Right lung (tissue), 10 donors: Measurements from ENCODE around the gene OR8B8. TPM values are rescaled to one million over a fixed set of nuclear protein-coding genes. Genes with fewer than 3 reads are reported as not detected.
A peak's percentile ranks its signal among the peaks of the same experiment; 100 is the strongest.
"Not testable (repeated sequence)": the region's sequence is repeated elsewhere in the genome, so short reads cannot be mapped to it uniquely, and the experiment has no call there.

Source experiments
- DNase-seq, 2 donors: peaks; one replicate each; pipeline ENCODE4 v3.0.0-alpha.2; 2013
- long read RNA-seq, 8 donors: transcript quantifications; one replicate each; lab custom pipeline, GENCODE V29; 2026
- polyA plus RNA-seq, 5 donors: library from polyadenylated mRNA; unstranded; fragments of 120-200 nt; gene quantifications; one replicate each; pipeline versions ENCODE4 v1.2.1 to v1.2.3, GENCODE V29; 2013; ENCODE audit warnings: inconsistent platforms in 1 of 5, low replicate concordance in 1 of 5; ENCODE audit not compliant: insufficient read length in 5 of 5, insufficient read depth in 1 of 5

OR8B8 gene
- not detected for polyA plus RNA-seq
- long read RNA-seq, donor 1, result 0 reads
- long read RNA-seq, donor 2, result 0 reads
- long read RNA-seq, donor 3, result 0 reads
- long read RNA-seq, donor 4, result 0 reads
- long read RNA-seq, donor 5, result 0 reads
- long read RNA-seq, donor 6, result 0 reads
- long read RNA-seq, donor 7, result 0 reads
- long read RNA-seq, donor 8, result 0 reads

DNA sequence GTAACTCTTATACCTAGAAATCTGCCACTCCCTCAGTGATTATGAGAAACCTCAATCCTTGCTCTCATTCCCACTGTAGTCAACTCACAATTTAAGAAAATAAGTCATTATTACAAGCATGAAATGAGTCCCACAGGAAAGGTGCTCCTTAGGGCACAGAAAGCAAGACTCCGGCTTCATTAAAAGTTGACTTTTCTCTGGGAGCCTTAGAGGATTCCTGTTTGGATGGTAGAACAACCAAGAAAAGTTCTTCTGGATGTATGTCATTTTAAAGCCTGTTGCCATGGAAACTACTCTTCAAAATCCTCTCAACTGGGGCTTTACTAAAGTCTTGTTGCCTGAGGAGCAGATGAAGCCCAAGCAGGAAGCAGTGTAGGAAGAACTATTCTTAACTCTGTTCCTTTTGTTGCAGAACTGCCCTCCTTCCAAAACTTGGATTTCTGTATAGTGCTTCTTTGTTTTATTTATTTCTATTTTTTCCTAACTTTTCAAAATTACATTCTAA lies at the start of gene OR8B8:
Gene OR8B8, minus strand, starts transcription at position 51 of the 505 bp plus-strand sequence. CDS start 4,611 bp downstream, outside the sequence.
- no peak for DNase-seq

DNA sequence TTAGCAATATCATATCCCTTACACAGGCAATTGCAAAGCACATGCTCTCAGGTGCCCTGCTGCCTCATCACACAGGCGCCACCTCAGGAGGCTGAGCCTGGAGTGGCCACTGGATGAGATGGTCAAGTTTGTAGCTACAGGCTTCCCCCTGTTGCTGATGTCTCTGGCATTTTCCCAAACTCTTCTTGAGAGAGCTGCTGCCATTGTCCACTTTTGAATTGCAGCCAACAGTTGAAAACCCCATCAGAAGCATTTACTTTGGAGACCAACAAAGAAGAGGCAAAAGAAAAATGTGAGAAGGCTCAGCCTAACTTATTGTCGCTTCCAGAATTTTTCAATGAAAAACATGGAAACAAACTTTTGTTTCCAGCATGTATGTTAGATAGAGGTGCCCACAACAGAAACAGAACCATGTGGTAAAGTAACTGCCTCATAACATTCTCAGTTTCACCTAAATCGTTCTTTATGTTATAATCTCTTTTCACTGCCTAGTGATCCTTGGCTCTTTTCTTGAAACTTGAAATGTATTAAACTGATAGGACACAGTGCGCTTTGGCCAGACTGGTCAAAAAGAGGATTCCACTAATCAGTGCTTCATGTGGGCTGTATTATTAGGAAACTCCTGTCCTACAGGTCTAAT lies 47.6 kb upstream of the OR8B8 start:
- no peak for DNase-seq

- no peak for DNase-seq
Measured at GRCh38 chr11:124483422-124483821, 37.9 kb upstream of the OR8B8 start.

DNA sequence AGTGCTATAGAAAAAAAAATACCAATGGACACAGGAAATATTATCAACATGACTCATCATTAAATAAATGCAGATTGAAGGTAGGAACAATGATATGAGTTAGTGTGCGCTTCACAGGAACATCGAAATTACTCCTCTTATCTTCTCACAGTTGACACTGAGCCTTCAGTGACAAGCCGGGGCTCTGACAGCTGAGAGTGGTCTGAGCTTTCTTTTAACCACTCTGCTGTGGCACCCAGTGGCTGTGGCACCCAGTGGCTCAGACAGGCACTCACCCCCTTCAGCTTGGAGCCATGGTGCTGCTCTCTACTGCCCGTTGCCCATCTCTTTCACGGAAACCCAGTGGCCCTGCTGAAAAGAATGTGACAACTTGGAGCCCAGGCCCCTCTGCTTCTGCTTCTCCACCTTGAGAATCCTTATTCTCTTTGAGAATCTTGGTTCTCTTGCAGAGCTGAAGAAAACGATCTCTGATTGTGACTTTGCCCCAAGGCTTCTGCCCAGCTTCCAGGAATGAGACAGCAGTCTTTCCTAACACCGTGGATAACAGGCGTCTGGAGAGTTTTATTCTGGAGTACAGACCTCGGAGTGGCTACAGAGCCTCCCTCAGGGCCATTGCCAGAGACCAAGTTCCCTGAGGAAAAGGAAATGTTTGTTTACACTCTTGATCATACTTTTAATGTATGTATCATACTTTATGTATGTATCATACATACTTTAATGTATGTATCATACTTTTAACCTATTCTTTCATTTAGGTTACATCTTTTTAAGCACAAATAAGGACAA lies 37.1 kb upstream of the OR8B8 start:
- DNase-seq, result no peak

DNA sequence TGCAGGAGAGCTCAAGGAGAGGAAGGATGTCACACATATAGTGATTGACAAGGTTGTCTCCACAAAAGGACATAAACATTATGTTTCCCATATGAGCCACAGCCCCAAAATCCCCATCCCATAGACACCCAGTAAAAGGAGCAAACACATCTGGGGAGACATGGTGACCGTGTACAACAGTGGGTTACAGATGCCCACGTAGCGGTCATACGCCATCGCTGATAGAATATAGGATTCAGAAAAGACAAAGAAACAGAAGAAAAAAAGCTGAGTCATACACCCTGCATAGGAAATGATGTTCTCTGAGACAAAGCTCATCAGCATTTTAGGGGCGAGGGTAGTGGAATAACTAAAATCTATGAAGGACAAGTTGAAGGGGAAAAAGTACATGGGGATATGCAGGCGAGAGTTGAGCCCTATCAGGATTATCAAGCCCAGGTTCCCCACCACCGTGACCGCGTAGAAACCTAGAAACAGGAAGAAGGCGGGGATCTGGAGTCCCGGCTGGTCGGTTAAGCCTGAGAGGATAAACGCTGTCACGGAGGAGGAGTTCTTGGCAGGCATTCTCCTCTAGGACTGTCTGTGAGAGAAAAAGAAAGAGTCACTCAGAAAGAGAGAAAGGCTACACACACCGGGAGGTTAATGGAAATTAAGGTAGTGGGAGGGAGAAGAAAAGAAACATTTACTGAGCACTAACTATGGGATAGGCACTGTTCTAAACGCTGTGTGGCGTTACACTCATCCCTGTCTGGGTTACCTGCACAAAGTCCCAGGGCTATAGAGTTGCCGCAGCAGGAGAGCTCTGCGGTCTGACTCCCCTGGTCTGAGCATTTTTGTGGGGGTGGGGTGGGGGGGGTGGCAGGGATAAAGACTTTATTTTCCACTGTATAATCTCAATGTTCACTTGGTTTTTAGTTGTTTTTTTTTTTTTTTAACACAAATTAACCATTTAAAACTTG lies 36.1 kb upstream of the OR8B8 start:
- peak in 1 of 2 donors; percentile 13 for DNase-seq

GRCh38 chr11:124479561-124479960 lies 34.1 kb upstream of the OR8B8 start:
- DNase-seq, result no peak

- DNase-seq, result no peak
Measured at GRCh38 chr11:124475265-124475664, 29.8 kb upstream of the OR8B8 start.

GRCh38 chr11:124474779-124475178 lies 29.3 kb upstream of the OR8B8 start:
- no peak for DNase-seq

DNA sequence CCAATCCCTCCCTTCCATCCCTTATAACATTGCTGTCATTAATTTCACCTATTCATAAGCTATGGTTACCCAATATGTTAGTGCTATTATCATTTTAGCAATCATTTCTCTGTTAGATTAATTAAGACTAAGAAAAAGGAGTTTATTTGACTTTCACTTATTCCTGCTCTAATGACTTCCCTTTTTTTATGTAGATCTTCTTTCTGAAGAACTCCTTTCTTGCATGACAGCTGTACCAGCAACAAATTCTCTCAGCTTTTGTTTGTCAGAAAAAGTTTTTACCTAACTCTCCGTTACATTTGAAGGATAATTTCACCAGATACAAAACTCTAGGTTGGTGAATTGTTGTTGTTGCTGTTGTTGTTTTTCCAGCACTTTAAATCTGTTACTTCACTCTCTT lies 28.6 kb upstream of the OR8B8 start:
- DNase-seq, result no peak

DNA sequence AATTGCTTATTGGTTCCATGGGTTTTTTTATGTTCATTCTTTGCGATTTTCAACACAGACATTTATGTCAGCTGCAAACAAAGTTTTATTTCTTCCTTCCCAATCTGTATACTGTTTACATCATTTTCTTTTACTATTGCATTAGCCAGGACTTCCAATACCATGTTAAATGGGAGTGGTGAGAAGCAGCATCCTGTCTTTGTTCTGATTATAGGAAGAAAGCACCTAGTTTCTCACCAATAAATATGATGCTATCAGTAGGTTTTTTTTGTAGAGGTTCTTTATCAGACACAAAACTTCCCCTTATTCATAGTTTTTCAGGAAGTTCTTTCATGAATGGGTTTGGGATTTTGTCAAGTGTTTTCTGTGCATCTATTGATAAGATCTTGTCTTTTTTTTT lies 28.0 kb upstream of the OR8B8 start:
- DNase-seq, result no peak

DNA sequence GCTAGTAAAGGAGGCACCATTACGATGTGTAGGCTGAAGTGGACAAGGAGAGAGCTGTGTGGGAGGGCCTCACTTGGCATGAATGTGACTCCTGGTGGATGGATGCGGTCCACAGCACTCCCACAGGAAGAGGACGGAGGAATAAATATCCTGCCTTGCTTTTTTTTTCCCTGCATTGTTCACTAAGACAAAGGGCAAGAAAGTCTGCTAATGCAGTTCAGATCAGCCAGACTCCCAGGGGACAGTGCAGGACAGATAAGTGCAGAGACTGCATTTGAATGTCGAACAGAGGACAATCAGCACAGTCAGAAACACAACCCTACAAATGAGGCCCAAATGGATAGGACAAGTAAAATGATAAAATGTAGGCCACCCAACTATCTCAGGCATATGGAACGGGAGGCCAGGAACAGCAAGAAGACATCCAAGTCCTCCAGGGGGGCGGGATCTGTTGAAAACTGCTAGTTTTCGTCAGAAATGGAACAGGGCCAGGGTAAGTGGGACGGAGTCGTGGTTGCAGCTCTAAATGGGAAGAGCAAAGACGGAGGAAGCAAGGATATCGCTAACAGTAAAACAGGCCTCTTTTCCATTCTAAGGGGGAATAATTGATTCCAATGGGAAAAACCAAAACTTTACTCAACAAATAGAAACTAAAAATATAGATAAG lies 25.2 kb upstream of the OR8B8 start:
- DNase-seq, result no peak

DNA sequence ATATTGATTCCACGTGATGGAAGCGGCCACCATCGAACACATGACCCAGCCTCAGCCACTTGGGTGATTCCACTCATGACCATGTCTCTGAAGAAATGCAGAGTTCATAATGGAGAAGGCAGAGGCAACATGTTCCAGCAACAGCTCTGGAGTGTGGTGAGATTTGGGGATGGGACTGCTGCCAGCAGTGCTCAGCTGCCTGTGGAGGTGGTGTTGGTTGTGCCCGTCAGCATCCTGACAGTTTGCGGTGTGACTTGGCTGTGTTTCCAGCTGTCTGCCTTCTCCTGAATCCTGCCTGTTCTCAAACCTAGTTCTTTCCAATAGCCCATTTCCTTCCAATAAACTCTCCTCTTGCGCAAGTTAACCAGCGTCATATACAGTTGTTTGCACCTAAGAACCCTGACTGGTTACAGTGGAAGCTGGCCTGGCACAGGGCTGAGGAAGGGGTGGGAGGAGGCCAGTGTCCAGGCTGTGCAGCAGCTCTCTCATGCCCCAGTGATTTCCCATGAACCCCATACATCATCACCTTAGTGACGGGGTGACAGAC lies 22.0 kb upstream of the OR8B8 start:
- DNase-seq, result no peak

- DNase-seq, result no peak
Measured at GRCh38 chr11:124465368-124465767, 19.9 kb upstream of the OR8B8 start.

- no peak for DNase-seq
Measured at GRCh38 chr11:124463990-124464389, 18.5 kb upstream of the OR8B8 start.

DNA sequence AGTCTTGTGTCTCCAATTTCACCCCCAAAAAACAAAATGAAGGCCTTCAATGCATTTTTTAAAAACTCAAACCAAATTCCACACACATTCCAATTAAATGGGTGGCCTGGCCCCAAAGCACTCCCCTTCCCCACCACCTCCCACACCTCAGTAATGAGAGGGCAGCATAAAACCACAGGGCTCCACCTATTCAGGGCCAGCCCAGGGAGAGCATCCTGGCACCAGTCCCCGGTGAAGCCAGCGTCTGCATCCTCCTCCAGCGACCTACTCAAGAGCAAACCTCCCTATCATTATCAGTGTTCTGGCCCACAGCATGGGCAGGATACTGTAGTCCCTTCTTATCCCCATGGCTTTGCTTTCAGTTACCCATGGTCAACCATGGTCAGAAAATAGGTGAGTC lies 17.8 kb upstream of the OR8B8 start:
- DNase-seq, result no peak

- DNase-seq, result no peak
Measured at GRCh38 chr11:124460459-124460858, 15.0 kb upstream of the OR8B8 start.

DNA sequence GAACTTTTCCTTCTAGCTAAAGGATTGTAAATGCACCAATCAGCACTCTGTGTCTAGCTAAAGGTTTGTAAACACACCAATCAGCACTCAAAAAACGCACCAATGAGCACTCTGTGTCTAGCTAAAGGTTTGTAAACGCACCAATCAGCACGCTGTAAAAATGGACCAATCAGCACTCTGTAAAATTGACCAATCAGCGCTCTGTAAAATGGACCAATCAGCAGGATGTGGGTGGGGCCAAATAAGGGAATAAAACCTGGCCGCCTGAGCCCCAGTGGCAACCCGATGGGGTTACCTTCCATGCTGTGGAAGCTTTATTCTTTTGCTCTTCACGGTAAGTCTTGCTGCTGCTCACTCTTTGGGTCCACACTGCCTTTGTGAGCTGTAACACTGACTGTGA lies 13.9 kb upstream of the OR8B8 start:
- DNase-seq, result not testable (repeated sequence)

DNA sequence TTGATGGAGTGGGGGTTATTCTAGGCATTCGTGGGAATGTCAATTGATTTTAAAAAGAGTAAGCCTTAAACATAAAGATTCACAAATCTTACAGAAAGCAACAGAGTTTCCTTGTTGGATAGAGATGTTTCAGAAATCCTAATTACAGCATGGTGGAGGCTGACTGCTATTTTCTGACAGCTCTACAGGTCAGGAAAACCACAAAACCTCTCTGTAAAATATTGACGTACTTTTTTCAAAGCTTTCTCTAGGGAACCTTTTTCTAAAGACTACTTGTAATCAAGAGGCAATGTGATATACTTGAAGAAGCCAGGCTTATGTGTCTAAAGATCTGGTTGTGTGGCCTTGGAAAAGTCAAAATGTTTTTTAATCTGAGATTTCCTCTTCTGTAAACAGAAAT lies 9.1 kb upstream of the OR8B8 start:
- DNase-seq, result no peak

DNA sequence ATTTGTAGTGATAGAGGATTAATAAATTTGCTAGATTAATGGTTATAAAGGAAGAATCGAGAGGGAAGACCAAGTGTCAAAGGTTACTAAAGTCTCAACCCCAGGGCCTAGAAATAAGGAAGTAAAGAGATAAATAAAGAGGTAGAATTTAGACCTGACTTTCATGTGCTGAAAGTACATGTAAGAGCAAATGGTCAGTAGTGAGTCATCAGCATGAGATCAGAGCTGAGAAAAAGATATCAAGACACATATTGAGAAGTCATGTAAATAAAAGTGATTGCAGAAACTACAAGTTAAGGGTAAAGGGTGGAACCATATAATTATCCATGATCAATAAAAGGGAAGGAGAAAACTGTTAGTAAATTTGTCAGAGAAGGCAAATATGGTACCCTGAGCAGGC lies 1.4 kb upstream of the OR8B8 start:
- no peak for DNase-seq

DNA sequence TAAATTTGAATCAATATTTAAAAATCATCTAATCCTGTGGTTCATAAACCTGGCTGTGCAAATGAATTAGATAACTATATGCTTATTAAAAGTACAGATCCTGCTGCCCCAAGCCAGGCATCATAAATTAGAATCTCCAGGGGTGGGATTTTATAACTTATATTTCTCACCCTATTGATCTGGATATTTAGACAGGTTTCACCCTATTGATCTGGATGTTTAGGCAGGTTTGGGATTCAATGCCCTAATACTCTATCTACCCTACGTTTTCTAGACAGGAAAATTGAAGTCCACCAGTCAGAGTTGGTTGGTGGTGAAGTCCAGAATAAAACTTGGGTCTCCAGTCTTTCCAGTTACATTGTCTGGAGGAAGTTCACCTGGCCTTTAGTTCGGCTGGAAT lies 2.6 kb downstream of the OR8B8 start:
- no peak for DNase-seq

- DNase-seq, result no peak
Measured at GRCh38 chr11:124442442-124442841, 3.1 kb downstream of the OR8B8 start.
